AG09319 (cell line): ENCODE results near the gene SEPTIN3.
A peak's percentile ranks its signal among the peaks of the same experiment; 100 is the strongest.

Source experiments
- DNase-seq: peaks from one replicate; pipeline ENCODE4 v3.0.0-alpha.2; 2010; ENCODE audit warnings: low read depth; ENCODE audit errors: extremely low read depth
- CTCF ChIP-seq: IDR thresholded peaks from 2 replicates; pipeline ENCODE4 v1.5.1; 2011; ENCODE audit warnings: low read depth, mild to moderate bottlenecking, inconsistent platforms, low read length, moderate library complexity

SEPTIN3 gene

GRCh38 chr22:41934284-41935014, 34.8 kb upstream of the SEPTIN3 start:
- TF ChIP-seq CTCF = no peak
- DNase-seq = no peak

- DNase-seq = no peak
- no peak for TF ChIP-seq CTCF
Measured at GRCh38 chr22:41935015-41935351, 34.3 kb upstream of the SEPTIN3 start.

- no peak for TF ChIP-seq CTCF
- no peak for DNase-seq
Measured at GRCh38 chr22:41935509-41935908, 33.7 kb upstream of the SEPTIN3 start.

GRCh38 chr22:41936894-41937169, 32.4 kb upstream of the SEPTIN3 start:
- TF ChIP-seq CTCF = no peak
- DNase-seq = no peak

GRCh38 chr22:41939981-41940831, 29.0 kb upstream of the SEPTIN3 start:
- no peak for TF ChIP-seq CTCF
- DNase-seq = no peak

GRCh38 chr22:41940832-41941765, 28.1 kb upstream of the SEPTIN3 start:
- peak; percentile 86 for DNase-seq
- peak; percentile 84 for TF ChIP-seq CTCF
